Measurements from ENCODE around the gene RAB40AL.

DNA sequence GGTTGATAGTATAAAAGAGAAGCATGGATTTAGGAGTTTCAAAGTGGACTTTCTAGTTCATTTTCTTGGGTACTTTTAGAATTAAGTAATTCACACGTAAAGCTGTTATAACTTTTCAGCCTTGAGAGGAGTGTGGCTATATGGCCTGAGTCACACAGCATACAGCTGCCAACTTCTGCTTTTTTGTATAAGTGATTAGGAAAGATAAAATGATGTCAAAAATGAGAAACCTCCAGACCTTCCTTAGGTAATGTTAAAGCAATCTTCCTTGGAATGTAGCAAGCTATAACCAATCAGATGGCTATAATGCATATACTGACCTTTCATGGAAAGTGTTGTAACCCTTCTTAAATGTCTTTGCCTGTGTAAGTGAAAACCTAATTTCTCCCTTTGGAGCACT lies 39.2 kb downstream of the RAB40AL start:
- TF ChIP-seq, protein P1, sequence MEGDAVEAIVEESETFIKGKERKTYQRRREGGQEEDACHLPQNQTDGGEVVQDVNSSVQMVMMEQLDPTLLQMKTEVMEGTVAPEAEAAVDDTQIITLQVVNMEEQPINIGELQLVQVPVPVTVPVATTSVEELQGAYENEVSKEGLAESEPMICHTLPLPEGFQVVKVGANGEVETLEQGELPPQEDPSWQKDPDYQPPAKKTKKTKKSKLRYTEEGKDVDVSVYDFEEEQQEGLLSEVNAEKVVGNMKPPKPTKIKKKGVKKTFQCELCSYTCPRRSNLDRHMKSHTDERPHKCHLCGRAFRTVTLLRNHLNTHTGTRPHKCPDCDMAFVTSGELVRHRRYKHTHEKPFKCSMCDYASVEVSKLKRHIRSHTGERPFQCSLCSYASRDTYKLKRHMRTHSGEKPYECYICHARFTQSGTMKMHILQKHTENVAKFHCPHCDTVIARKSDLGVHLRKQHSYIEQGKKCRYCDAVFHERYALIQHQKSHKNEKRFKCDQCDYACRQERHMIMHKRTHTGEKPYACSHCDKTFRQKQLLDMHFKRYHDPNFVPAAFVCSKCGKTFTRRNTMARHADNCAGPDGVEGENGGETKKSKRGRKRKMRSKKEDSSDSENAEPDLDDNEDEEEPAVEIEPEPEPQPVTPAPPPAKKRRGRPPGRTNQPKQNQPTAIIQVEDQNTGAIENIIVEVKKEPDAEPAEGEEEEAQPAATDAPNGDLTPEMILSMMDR (IDR thresholded peaks at IDR 0.05) = no peak
- no peak for TF ChIP-seq POLR2AphosphoS5 (IDR thresholded peaks at IDR 0.05)
